Smooth muscle cell (in vitro differentiated cells): ENCODE measurements around the gene UPP1. TPM values are rescaled to one million over a fixed set of nuclear protein-coding genes. Genes with fewer than 3 reads are reported as not detected.
A peak's percentile ranks its signal among the peaks of the same experiment; 100 is the strongest.

Experiments used
- DNase-seq: peaks from one replicate; lab custom pipeline; 2025; ENCODE audit not compliant: unreplicated experiment; lab: John Stamatoyannopoulos, UW
- H2AFZ ChIP-seq: fragments of 200-600 bp; sonication (generic); 2 replicates; pipeline ENCODE4 v1.6.0; 2016; ENCODE audit warnings: antibody characterized with exemption, low read depth, mild to moderate bottlenecking
- H3F3A ChIP-seq: fragments of 200-600 bp; sonication (generic); 2 replicates; pipeline ENCODE4 v1.6.0; 2017; ENCODE audit warnings: antibody characterized with exemption, low read depth
- H3K27ac ChIP-seq: fragments of 200-600 bp; sonication (generic); 2 replicates; pipeline ENCODE4 v1.5.1; 2016; ENCODE audit warnings: low read depth, mild to moderate bottlenecking
- H3K27me3 ChIP-seq: fragments of 200-600 bp; sonication (generic); 2 replicates; pipeline ENCODE4 v1.6.1; 2016; ENCODE audit warnings: low read depth, mild to moderate bottlenecking
- H3K36me3 ChIP-seq: fragments of 200-600 bp; sonication (generic); 2 replicates; pipeline ENCODE4 v1.5.1; 2016; ENCODE audit warnings: low read depth
- H3K4me1 ChIP-seq: fragments of 200-600 bp; sonication (generic); 2 replicates; pipeline ENCODE4 v1.5.1; 2016; ENCODE audit warnings: low read depth
- H3K4me2 ChIP-seq: fragments of 200-600 bp; sonication (generic); 2 replicates; pipeline ENCODE4 v1.6.0; 2016; ENCODE audit warnings: mild to moderate bottlenecking
- H3K4me3 ChIP-seq: fragments of 200-600 bp; sonication (generic); 2 replicates; pipeline ENCODE4 v1.5.1; 2016; ENCODE audit warnings: mild to moderate bottlenecking
- H3K79me2 ChIP-seq: fragments of 200-600 bp; sonication (generic); 2 replicates; pipeline ENCODE4 v1.6.0; 2016; ENCODE audit warnings: low read depth, mild to moderate bottlenecking
- H3K9ac ChIP-seq: fragments of 200-600 bp; sonication (generic); 2 replicates; pipeline ENCODE4 v1.6.0; 2016; ENCODE audit warnings: low read depth
- H3K9me3 ChIP-seq: fragments of 200-600 bp; sonication (generic); replicated peaks from 2 replicates; pipeline ENCODE4 v1.5.1; 2016; ENCODE audit warnings: low read depth
- H4K20me1 ChIP-seq: fragments of 200-600 bp; sonication (generic); 2 replicates; pipeline ENCODE4 v1.6.0; 2016; ENCODE audit warnings: low read depth
- CTCF ChIP-seq: fragments of 200-600 bp; sonication (generic); IDR thresholded peaks from 2 replicates; pipeline ENCODE4 v1.5.1; 2017; ENCODE audit warnings: borderline replicate concordance, mild to moderate bottlenecking, antibody characterized with exemption; ENCODE audit not compliant: insufficient read depth, poor library complexity, severe bottlenecking
- WGBS: methylation state at CpG from one replicate; pipeline ENCODE4 v1.1.7; 2016; ENCODE audit warnings: low lambda C conversion rate; 5-methylcytosine and 5-hydroxymethylcytosine counted together
- polyA plus RNA-seq: library from polyadenylated mRNA; unstranded; fragments of >200 nt; fragmentation: Nextera tagmentation; extraction: Ambion mirVana; gene quantifications from 2 replicates; pipeline ENCODE4 v1.2.1, GENCODE V29; 2016
- total RNA-seq: library from RNA; depleted of rRNA; stranded (reverse); fragments of >200 nt; gene quantifications from 2 replicates; pipeline ENCODE4 v1.2.3, GENCODE V29; 2014

UPP1 gene
- 12.5 and 23.6 TPM in 2 replicates for total RNA-seq
- 43.8 and 56.2 TPM in 2 replicates for polyA plus RNA-seq

- H4K20me1 ChIP-seq = no peaks in the 10 kb centered on the region
- peak within 1 kb of the TSS; percentile 89 for H3K4me2 ChIP-seq
- H3K9me3 ChIP-seq = no peaks in the 10 kb centered on the region
- H3K27me3 ChIP-seq = no peaks in the 10 kb centered on the region
- peak within 1 kb of the TSS; percentile 66 for H3K4me3 ChIP-seq
- peak within 1 kb of the TSS; percentile 84 for H2AFZ ChIP-seq
- H3K9ac ChIP-seq = peak within 1 kb of the TSS; percentile 93
- H3K36me3 ChIP-seq = no peaks in the 10 kb centered on the region
- peaks cover 13% of the 10 kb centered on the region for H3K79me2 ChIP-seq
- DNase-seq = peak; percentile 90
- no peak for TF ChIP-seq CTCF
- H3K4me1 ChIP-seq = peaks cover 17% of the 10 kb centered on the region
- peak within 1 kb of the TSS; percentile 99 for H3K27ac ChIP-seq
- 1% methylated on average over 70 of the region's 96 CpGs for WGBS
- peaks cover 18% of the 10 kb centered on the region for H3F3A ChIP-seq
Observed at GRCh38 chr7:48089046-48090003, at the start of gene UPP1. UPP1 (plus strand) TSS chr7:48089265; CDS start chr7:48094784, 5,519 bp downstream.

GRCh38 chr7:48040944-48041652 lies 48.0 kb upstream of the UPP1 start:
- Histone ChIP-seq H3K9ac (no peak overlapping the region), H2AFZ (no peak overlapping the region), H4K20me1 (no peaks in the 10 kb centered on the region), H3K36me3 (no peaks in the 10 kb centered on the region), H3K4me3 (no peak overlapping the region), H3K27ac (peak overlapping the region; percentile 14), H3K4me2 (no peak overlapping the region), H3K9me3 (no peaks in the 10 kb centered on the region), H3F3A (no peaks in the 10 kb centered on the region), H3K79me2 (no peaks in the 10 kb centered on the region), H3K27me3 (peaks cover 16% of the 10 kb centered on the region), H3K4me1 (peaks cover 2% of the 10 kb centered on the region)
- WGBS = 86% methylated on average over 18 of the region's 18 CpGs
- no peak for TF ChIP-seq CTCF
- no peak for DNase-seq

- Histone ChIP-seq H2AFZ (peak overlapping the region; percentile 32), H4K20me1 (no peaks in the 10 kb centered on the region), H3K4me2 (peak overlapping the region; percentile 10), H3K9me3 (no peaks in the 10 kb centered on the region), H3K27ac (peak overlapping the region; percentile 28), H3F3A (no peaks in the 10 kb centered on the region), H3K9ac (no peak overlapping the region), H3K79me2 (no peaks in the 10 kb centered on the region), H3K4me3 (no peak overlapping the region), H3K36me3 (no peaks in the 10 kb centered on the region), H3K4me1 (no peaks in the 10 kb centered on the region), H3K27me3 (peaks cover 10% of the 10 kb centered on the region)
- 54% methylated on average over 3 of the region's 3 CpGs for WGBS
- no peak for TF ChIP-seq CTCF
- DNase-seq = no peak
Observed at GRCh38 chr7:48041653-48041970, 47.5 kb upstream of the UPP1 start.
